HepG2 (cell line): Measurements from ENCODE around the gene GPM6B.

Source experiments
- BCL6 ChIP-seq: IDR thresholded peaks from 2 replicates; pipeline ENCODE4 v1.6.1; 2016; ENCODE audit warnings: missing genetic modification reagents, missing compliant biosample characterization
- PRDM15 ChIP-seq: sonication (generic); formaldehyde crosslinking; IDR thresholded peaks from 2 replicates; pipeline ENCODE4 v1.4.0; 2020; ENCODE audit warnings: missing genetic modification reagents
- TARDBP ChIP-seq: sonication (generic); formaldehyde crosslinking; IDR thresholded peaks from 2 replicates; pipeline ENCODE4 v1.8.0; 2022; ENCODE audit warnings: mild to moderate bottlenecking, missing genetic modification reagents

- TF ChIP-seq TARDBP (CRISPR knock-in tag) (no peak), BCL6 (CRISPR knock-in tag) (no peak), PRDM15 (CRISPR knock-in tag) (no peak)
Measured at GRCh38 chrX:13786048-13786447, 30.8 kb downstream of the GPM6B start.
